ENCODE results near the gene FBXL14.

- no peak for TF ChIP-seq DIDO1 (tag; IDR thresholded peaks at IDR 0.05; ENCODE audit: low read depth)
- TF ChIP-seq RNF2 (IDR thresholded peaks at IDR 0.05): no peak
- no peak for TF ChIP-seq SOX6 (IDR thresholded peaks at IDR 0.05)
- no peak for TF ChIP-seq CREB1 (IDR thresholded peaks at IDR 0.05)
- TF ChIP-seq CREB1 (CRISPR knock-in tag; IDR thresholded peaks at IDR 0.05): no peak
Measured at GRCh38 chr12:1582709-1583050, 11.7 kb downstream of the FBXL14 start.
